GM12864 (cell line): ENCODE results near the gene FOXO1.

ENCODE experiments used
- DNase-seq: peaks from one replicate; pipeline ENCODE4 v3.0.0-alpha.2; 2011; ENCODE audit warnings: low read depth
- H3K4me3 ChIP-seq: 2 replicates; pipeline ENCODE4 v1.5.1; 2011; ENCODE audit warnings: mild to moderate bottlenecking, low read depth, low read length, control low read depth
- TF ChIP-seq, protein P1 (sequence below): IDR thresholded peaks from 2 replicates; pipeline ENCODE4 v1.5.1; 2011; ENCODE audit warnings: low read depth, mild to moderate bottlenecking, moderate library complexity, low read length, control low read depth, inconsistent platforms; ENCODE audit errors: missing control alignments

The FOXO1 gene

DNA sequence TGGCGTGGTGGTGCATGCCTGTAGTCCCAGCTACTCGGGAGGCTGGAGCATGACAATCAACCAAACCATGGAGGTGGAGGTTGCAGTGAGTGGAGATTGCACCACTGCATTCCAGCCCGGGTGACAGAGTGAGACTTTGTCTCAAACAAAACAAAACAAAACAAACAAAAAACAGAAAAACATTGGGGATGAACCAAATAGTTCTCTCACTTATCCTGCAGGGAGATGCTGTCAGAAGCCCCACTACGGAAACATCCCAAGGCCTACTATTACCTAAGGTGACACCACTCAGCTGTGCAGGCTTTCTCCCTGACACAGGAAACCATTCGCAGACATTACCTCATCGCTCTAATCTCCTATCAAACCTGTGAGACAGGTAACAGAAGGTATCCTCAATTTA is 113.5 kb downstream of the FOXO1 start:
- TF ChIP-seq, protein P1, sequence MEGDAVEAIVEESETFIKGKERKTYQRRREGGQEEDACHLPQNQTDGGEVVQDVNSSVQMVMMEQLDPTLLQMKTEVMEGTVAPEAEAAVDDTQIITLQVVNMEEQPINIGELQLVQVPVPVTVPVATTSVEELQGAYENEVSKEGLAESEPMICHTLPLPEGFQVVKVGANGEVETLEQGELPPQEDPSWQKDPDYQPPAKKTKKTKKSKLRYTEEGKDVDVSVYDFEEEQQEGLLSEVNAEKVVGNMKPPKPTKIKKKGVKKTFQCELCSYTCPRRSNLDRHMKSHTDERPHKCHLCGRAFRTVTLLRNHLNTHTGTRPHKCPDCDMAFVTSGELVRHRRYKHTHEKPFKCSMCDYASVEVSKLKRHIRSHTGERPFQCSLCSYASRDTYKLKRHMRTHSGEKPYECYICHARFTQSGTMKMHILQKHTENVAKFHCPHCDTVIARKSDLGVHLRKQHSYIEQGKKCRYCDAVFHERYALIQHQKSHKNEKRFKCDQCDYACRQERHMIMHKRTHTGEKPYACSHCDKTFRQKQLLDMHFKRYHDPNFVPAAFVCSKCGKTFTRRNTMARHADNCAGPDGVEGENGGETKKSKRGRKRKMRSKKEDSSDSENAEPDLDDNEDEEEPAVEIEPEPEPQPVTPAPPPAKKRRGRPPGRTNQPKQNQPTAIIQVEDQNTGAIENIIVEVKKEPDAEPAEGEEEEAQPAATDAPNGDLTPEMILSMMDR, result no peak

DNA sequence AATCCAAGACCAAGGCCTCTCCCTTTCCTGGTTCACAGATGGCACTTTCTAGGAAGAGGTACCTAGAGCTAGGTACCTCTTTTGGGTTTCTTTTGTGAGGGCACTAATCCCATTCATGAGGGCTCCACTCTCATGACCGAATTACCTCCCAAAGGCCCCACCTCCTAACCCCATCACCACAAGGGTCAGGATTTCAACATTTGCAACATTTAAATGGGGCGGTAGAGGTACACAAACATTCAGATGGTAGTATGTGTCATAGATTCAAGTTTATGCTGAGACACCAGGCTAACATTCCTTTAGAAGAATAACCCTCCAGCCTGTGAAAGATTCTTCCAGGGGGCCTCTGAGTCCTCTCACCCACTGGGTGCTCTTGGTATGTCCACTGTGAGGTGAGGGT is 116.3 kb downstream of the FOXO1 start:
- no peak for DNase-seq
- TF ChIP-seq, protein P1, result no peak
- H3K4me3 ChIP-seq, result no peak overlapping the region

More for the DNA sequence above, 113.5 kb downstream of the FOXO1 start:
- DNase-seq, result no peak
- H3K4me3 ChIP-seq, result no peak overlapping the region

DNA sequence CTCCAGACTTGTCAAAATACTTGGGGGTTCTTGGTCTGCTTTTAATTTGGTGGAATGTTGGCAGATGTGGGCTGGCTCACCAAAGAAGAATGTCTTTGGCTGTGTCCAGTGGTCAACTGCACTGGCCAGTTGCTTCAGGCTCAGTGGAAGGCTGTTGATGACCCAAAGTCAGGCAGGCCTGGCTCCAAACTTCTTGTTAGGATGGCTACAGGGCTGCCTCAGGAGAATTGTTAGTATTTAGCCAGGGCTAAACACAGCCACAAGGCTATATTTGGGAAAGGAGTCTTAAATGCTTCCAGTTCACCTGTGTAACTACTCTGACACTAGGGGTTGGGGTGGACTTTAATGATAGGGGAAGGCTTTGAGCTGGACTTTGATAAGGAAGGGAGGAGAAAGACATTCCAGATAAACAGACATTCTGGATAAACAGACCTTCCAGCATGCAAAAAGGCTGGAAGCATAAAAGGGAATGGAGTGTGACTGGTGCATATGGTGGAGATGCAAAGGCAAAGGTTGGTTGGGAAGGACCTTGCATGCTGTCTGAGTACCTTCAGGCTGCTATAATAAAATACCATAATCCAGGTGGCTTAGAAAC is 116.8 kb downstream of the FOXO1 start:
- H3K4me3 ChIP-seq, result no peak overlapping the region
- no peak for DNase-seq
- TF ChIP-seq, protein P1, result no peak

DNA sequence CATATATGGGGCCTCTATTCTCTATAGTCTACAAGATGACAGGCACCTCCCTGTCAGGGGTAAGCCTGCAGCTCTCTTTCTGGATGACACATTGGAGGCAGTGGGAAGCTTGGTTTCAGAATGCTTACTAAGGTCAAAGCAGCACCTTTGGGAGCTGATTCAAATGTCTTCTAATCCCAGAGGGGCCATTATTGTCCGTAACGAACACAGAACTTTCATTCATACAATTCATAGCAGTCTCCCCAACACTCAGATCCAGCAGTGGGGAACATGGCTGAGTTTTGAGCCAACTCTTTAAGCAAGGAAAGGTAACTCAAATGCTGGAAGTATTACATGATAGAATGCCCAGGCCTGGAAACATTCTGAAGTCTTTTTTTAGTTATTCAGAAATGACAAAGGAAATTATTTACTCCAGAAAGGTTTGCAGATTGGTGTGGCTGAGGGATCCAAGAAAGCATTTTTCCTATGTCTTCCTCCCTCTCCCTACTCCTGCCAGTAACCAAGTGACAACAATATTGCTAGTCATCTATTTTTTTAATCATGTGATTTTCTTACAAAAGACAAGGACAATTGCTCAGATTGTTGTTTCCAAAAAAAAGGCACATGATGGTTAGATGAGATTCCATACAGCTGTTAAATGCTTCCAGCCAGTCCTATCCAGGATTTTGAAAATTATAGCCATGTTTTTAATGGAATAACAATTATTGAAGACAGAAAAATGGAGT is 118.7 kb downstream of the FOXO1 start:
- no peak for DNase-seq
- no peak overlapping the region for H3K4me3 ChIP-seq
- TF ChIP-seq, protein P1, result no peak

DNA sequence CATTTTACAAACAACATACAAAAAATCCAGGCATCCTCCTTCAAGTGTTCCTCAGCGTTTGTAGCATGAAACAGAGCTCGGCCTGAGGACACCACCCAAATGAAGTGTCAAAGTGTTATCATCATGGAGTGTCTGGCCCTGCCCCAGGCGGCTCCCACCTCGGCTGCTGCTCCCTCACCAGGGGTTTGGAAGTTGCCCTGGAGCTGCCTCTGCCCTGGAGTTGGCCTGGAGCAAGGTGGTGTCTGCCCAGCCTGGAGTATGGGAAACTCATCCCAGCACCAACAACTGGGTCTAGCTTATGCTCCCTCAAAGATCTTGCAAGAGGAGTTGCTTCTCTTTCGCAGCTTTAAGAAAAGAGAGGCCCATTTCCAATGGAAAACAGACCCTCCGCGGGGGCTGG is 120.4 kb downstream of the FOXO1 start:
- DNase-seq, result no peak

DNA sequence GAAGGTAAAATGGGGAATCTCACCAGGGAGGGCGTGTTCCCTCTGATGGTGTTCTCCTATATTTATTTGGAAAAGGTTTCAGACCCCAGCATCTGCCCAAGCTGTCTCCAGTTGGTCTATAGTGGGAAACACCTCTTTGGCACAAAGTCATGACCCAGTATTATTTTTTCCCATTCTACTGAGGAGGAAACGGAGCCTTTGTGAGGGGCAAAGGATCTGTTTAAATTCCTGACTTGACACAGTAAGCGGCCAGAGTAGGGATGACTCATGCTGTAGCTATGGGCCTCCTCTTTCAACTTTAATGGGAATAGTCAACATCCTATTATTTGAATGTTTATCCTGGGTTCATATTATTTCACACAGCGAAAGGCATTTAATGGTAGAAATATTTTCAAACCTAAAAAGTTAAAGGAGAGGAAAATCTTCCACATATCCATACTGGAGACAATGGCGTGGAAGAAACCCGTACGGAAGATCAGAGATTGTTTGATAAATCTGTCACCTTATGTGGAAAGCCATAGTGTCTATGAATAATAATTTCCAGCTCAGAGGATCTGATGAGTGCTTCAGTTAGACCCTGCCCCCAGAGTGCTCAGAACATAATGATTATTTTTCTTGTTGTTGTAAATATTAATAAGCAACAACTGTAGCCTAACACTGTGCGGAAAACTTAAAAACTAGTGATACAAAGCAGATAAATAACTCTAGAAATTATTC is 126.0 kb downstream of the FOXO1 start:
- TF ChIP-seq, protein P1, result no peak
- no peak for DNase-seq
- H3K4me3 ChIP-seq, result no peak overlapping the region; the same call in 1 of the 2 replicates

More for the DNA sequence above, 120.4 kb downstream of the FOXO1 start:
- H3K4me3 ChIP-seq, result no peak overlapping the region
- TF ChIP-seq, protein P1, result no peak
